ENCODE results near the gene FBXL16.

Gene FBXL16

DNA sequence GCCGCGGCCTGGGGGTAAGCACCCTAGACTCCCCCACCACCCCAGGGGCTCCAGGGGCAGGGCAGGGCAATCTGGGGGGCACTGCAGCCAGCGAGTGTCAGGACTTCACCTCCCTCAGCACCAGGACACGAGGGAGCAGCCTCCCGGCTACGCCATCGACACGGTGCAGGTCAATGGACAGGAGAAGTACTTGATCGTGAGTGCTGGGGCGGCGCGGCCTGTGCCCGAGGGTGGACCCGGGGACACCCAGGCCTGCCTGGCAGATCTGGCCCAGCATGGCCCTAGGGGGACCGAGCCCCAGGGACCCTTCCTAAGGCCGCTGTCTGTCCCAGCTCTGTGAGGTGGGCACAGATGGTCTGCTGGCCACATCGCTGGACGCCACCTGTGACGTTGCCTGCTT, 33.2 kb downstream of the FBXL16 start:
- no peak overlapping the region for H3K27ac ChIP-seq (ENCODE audit: low read depth, low read length)
- no peaks in the 10 kb centered on the region for H3K9me3 ChIP-seq (ENCODE audit: control insufficient read depth in 5 of 5, low read length in 5 of 5)
- no peak overlapping the region for H3K9ac ChIP-seq (ENCODE audit: low read length in 5 of 5)
- peaks cover 0 to 4% (median 0%) of the 10 kb centered on the region in 5 donors for H3K27me3 ChIP-seq (ENCODE audit: control insufficient read depth in 5 of 5, insufficient read depth in 4 of 5, low read length in 5 of 5)
- peaks cover 0 to 52% (median 47%) of the 10 kb centered on the region in 5 donors for H3K36me3 ChIP-seq (ENCODE audit: control insufficient read depth in 5 of 5, insufficient read depth in 5 of 5, low read length in 5 of 5)
- H3K4me3 ChIP-seq (ENCODE audit: low read depth in 1 of 5, low read length in 5 of 5), result no peak overlapping the region
- peaks cover 2 to 37% (median 34%) of the 10 kb centered on the region in 5 donors for H3K4me1 ChIP-seq (ENCODE audit: control insufficient read depth in 5 of 5, insufficient read depth in 5 of 5, low read length in 5 of 5)

DNA sequence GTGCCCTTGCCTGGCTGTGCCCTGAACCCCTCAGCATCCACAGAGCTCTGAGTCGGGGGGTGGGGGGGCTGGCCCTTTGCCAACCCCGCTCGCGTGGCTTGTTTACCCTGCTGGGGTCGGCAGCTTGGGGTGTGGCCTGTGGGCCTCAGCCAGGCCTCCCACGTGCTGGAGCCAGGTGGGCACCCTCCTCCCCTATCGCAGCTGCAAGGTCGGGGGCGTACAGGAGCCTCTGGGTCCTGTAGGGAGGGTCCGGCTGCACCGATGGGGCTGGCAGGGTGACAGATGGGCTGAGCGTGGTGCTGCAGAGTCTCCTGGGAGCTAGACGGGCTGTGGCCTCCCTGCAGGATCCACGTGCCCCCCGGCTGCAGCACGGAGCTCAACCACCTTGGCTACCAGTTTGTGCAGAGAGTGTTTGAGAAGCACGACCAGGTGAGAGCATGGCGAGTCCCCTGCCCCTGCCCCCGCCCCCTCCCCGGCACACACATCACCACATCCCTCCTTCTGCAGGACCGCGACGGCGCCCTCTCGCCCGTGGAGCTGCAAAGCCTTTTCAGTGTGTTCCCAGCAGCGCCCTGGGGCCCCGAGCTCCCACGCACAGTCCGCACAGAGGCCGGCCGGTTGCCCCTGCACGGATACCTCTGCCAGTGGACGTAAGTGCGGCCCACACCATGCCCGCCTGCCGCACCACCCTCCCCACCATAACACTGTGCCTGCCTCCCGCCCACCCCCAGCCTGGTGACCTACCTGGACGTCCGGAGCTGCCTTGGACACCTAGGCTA, 34.1 kb downstream of the FBXL16 start:
- Histone ChIP-seq H3K9ac (ENCODE audit: low read length in 5 of 5) (no peak overlapping the region), H3K4me1 (ENCODE audit: control insufficient read depth in 5 of 5, insufficient read depth in 5 of 5, low read length in 5 of 5) (peaks cover 2 to 40% (median 37%) of the 10 kb centered on the region in 5 donors), H3K36me3 (ENCODE audit: control insufficient read depth in 5 of 5, insufficient read depth in 5 of 5, low read length in 5 of 5) (peaks cover 0 to 52% (median 47%) of the 10 kb centered on the region in 5 donors), H3K4me3 (ENCODE audit: low read depth in 1 of 5, low read length in 5 of 5) (no peak overlapping the region), H3K9me3 (ENCODE audit: control insufficient read depth in 5 of 5, low read length in 5 of 5) (no peaks in the 10 kb centered on the region), H3K27ac (ENCODE audit: low read depth, low read length) (no peak overlapping the region), H3K27me3 (ENCODE audit: control insufficient read depth in 5 of 5, insufficient read depth in 4 of 5, low read length in 5 of 5) (no peaks in the 10 kb centered on the region)

DNA sequence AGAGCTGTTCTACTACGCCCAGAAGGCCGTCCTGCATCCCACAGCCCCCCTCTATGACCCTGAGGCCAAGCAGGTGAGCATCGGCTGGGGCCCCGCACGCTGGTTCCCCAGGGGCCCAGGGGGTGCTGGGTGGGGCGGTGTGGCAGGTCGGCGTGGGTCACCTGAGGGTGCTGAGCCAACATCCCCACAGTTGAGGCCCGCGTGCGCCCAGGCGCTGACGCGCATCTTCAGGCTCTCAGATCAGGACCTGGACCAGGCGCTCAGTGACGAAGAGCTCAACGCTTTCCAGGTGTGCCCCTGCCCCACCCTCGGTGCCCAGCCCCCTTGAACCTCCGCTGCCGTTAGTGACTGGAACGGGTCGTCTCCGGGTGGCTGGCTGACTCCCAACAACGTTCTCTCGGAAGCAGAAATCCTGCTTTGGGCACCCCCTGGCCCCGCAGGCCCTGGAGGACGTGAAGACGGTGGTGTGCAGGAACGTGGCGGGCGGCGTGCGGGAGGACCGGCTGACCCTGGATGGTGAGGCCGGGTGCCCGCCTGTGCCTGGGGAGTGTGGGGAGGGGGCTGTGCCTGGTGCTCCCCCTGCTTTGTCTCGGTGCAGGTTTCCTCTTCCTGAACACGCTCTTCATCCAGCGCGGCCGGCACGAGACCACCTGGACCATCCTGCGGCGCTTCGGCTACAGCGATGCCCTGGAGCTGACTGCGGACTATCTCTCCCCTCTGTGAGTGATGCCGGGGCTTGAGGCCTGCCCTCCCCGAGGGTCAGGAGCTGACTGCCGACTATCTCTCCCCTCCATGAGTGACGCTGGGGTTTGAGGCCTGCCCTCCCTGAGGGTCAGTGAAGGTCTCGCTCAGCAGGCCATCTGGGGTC, 34.9 kb downstream of the FBXL16 start:
- no peak overlapping the region for H3K27ac ChIP-seq (ENCODE audit: low read depth, low read length)
- peaks cover 2 to 34% (median 31%) of the 10 kb centered on the region in 5 donors for H3K4me1 ChIP-seq (ENCODE audit: control insufficient read depth in 5 of 5, insufficient read depth in 5 of 5, low read length in 5 of 5)
- no peaks in the 10 kb centered on the region for H3K9me3 ChIP-seq (ENCODE audit: control insufficient read depth in 5 of 5, low read length in 5 of 5)
- no peaks in the 10 kb centered on the region for H3K27me3 ChIP-seq (ENCODE audit: control insufficient read depth in 5 of 5, insufficient read depth in 4 of 5, low read length in 5 of 5)
- peaks cover 0 to 52% (median 47%) of the 10 kb centered on the region in 5 donors for H3K36me3 ChIP-seq (ENCODE audit: control insufficient read depth in 5 of 5, insufficient read depth in 5 of 5, low read length in 5 of 5)
- no peak overlapping the region for H3K9ac ChIP-seq (ENCODE audit: low read length in 5 of 5)
- no peak overlapping the region for H3K4me3 ChIP-seq (ENCODE audit: low read depth in 1 of 5, low read length in 5 of 5)

DNA sequence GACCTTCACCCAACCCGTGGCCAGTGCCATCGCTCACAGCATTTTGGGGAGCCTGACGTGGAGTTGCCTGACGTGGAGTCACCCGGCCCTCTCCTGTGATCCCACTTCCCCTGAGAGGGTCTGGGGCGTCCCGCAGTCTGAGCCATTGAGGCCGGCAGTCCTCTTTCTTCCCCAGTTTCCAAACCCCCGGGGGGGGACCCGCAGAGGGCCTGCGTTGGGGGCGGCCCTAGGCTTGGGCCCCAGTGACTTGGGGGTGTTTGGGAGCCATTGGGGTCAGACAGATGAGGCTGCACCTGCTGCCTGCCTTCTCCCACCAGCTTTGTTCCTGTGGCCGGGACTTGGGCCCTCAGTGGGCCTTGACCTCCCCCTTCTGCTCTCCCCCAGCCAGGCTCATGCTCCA, 35.9 kb downstream of the FBXL16 start:
- peak overlapping the region in 1 of 5 donors; percentile 80 for H3K4me3 ChIP-seq (ENCODE audit: low read depth in 1 of 5, low read length in 5 of 5)
- H3K27me3 ChIP-seq (ENCODE audit: control insufficient read depth in 5 of 5, insufficient read depth in 4 of 5, low read length in 5 of 5), result no peaks in the 10 kb centered on the region
- peak overlapping the region in 1 of 5 donors; percentile 96 for H3K9ac ChIP-seq (ENCODE audit: low read length in 5 of 5)
- H3K9me3 ChIP-seq (ENCODE audit: control insufficient read depth in 5 of 5, low read length in 5 of 5), result no peaks in the 10 kb centered on the region
- H3K27ac ChIP-seq (ENCODE audit: low read depth, low read length), result no peak overlapping the region
- H3K36me3 ChIP-seq (ENCODE audit: control insufficient read depth in 5 of 5, insufficient read depth in 5 of 5, low read length in 5 of 5), result peaks cover 0 to 52% (median 47%) of the 10 kb centered on the region in 5 donors
- H3K4me1 ChIP-seq (ENCODE audit: control insufficient read depth in 5 of 5, insufficient read depth in 5 of 5, low read length in 5 of 5), result peaks cover 2 to 24% (median 22%) of the 10 kb centered on the region in 5 donors

DNA sequence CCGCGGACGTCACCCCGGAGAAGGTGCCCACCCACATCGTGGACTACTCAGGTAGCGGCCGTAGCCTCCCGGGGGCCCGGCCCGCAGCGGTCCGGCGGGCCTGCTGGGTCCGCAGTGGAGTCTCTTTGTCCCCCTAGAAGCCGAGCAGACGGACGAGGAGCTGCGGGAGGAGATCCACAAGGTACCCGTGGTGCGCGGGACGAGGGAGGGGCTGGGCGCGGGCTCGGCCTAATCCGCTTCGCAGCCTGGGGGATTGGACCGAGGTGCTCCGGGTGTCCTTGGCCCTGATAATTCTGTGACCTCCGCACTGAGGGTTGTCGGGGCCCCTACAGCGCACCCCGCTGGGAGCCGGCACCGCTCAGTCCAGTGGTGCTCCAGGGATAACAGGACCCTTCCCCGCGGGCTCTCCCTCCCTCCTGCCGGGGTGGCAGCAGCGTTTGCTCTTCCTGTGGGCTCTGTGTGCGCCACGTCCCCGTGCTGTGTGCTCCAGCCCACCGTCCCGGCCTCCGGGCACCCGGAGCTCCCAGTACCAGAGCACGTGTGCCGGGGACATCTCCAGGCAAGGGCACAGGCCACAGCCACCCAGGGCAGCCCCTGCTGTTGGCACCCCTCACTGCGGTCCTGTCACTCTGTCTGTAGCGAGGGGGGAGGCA, 37.0 kb downstream of the FBXL16 start:
- Histone ChIP-seq H3K27ac (ENCODE audit: low read depth, low read length) (peak overlapping the region; percentile 62), H3K9me3 (ENCODE audit: control insufficient read depth in 5 of 5, low read length in 5 of 5) (no peaks in the 10 kb centered on the region)

DNA sequence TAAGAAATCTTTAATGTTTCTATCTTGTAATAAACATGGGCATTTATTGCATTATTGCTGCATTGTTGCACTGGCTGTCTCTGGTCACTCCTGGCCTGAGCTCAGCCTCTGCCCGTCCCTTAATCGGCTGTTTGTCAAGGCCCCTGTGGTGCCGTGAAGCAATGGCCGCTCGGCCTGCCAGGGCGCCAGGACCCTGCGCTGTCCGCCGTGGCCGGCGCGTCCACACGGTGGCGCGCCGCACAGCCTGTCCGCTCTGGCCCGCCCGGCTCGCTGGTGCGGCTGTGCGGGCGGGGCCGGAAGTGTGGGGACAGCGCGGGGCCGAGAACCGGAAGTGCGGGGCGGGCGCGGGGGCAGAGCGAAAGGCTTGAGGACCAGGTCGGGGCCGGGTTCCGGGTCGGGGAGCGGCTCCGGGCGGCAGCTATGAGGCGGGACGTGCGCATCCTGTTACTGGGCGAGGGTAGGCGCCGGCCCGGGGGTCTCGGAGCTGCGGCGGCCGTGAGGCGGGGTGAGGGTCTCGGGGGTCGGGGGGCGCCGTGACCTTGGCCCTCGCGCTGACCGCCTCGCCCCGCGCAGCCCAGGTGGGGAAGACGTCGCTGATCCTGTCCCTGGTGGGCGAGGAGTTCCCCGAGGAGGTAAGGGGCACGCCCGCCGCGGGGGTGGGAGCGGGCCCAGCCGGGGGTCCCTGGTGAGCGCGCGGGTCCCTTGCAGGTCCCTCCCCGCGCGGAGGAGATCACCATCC, 37.7 kb downstream of the FBXL16 start, which contains the start of gene RHOT2:
TSS of gene RHOT2 (plus strand) at position 353 of the 739 bp plus-strand sequence. CDS start at position 421, 68 bp downstream.
- Histone ChIP-seq H3K4me3 (ENCODE audit: low read depth in 1 of 5, low read length in 5 of 5) (peak within 1 kb of the TSS; percentile 17 to 80 (median 75)), H3K27ac (ENCODE audit: low read depth, low read length) (peak within 1 kb of the TSS; percentile 62), H3K36me3 (ENCODE audit: control insufficient read depth in 5 of 5, insufficient read depth in 5 of 5, low read length in 5 of 5) (peaks cover 0 to 39% (median 37%) of the 10 kb centered on the region in 5 donors), H3K9ac (ENCODE audit: low read length in 5 of 5) (peak within 1 kb of the TSS; percentile 26 to 96 (median 84)), H3K4me1 (ENCODE audit: control insufficient read depth in 5 of 5, insufficient read depth in 5 of 5, low read length in 5 of 5) (peaks cover 2 to 24% (median 21%) of the 10 kb centered on the region in 5 donors), H3K9me3 (ENCODE audit: control insufficient read depth in 5 of 5, low read length in 5 of 5) (no peaks in the 10 kb centered on the region), H3K27me3 (ENCODE audit: control insufficient read depth in 5 of 5, insufficient read depth in 4 of 5, low read length in 5 of 5) (no peaks in the 10 kb centered on the region)

More for the DNA sequence above, 37.0 kb downstream of the FBXL16 start:
- Histone ChIP-seq H3K4me3 (ENCODE audit: low read depth in 1 of 5, low read length in 5 of 5) (peak overlapping the region in 4 of 5 donors; percentile 67 to 80 (median 76)), H3K9ac (ENCODE audit: low read length in 5 of 5) (peak overlapping the region; percentile 26 to 96 (median 84)), H3K36me3 (ENCODE audit: control insufficient read depth in 5 of 5, insufficient read depth in 5 of 5, low read length in 5 of 5) (peaks cover 0 to 46% (median 44%) of the 10 kb centered on the region in 5 donors), H3K4me1 (ENCODE audit: control insufficient read depth in 5 of 5, insufficient read depth in 5 of 5, low read length in 5 of 5) (peaks cover 2 to 24% (median 21%) of the 10 kb centered on the region in 5 donors), H3K27me3 (ENCODE audit: control insufficient read depth in 5 of 5, insufficient read depth in 4 of 5, low read length in 5 of 5) (no peaks in the 10 kb centered on the region)

DNA sequence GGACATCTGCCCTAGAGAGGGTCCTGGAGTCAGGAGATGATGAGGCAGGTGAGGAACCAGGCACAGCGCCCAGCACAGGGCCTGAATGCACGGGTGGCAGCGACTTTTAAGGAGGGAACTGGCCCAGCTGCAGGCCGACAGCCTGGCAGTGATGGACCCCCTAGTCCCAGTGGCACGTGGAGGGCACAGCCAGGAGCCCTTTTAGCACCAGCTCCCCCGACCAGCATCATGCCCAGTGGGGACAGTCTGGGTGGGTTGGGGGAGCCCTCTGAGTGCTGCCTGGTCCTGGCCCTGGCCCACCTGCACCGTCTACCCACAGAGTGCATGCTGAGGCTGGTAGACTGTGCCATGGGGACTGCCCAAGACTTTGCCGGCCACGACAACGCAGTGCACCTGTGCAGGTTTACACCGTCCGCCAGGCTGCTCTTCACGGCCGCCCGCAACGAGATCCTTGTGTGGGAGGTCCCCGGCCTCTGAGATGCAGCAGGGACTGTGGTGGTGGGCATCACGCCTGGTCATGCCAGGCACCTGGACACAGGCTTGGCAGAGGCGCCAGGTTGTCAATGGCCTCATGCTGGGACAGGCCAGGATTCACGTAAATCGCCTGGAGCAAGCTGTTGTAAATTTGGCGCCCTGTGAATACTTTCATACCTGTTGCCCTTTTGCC, 38.4 kb downstream of the FBXL16 start:
- Histone ChIP-seq H3K36me3 (ENCODE audit: control insufficient read depth in 5 of 5, insufficient read depth in 5 of 5, low read length in 5 of 5) (peaks cover 0 to 32% (median 30%) of the 10 kb centered on the region in 5 donors), H3K4me1 (ENCODE audit: control insufficient read depth in 5 of 5, insufficient read depth in 5 of 5, low read length in 5 of 5) (peaks cover 2 to 24% (median 21%) of the 10 kb centered on the region in 5 donors), H3K27ac (ENCODE audit: low read depth, low read length) (peak overlapping the region; percentile 62), H3K9ac (ENCODE audit: low read length in 5 of 5) (peak overlapping the region in 4 of 5 donors; percentile 10 to 85 (median 68)), H3K9me3 (ENCODE audit: control insufficient read depth in 5 of 5, low read length in 5 of 5) (no peaks in the 10 kb centered on the region), H3K27me3 (ENCODE audit: control insufficient read depth in 5 of 5, insufficient read depth in 4 of 5, low read length in 5 of 5) (no peaks in the 10 kb centered on the region), H3K4me3 (ENCODE audit: low read depth in 1 of 5, low read length in 5 of 5) (peak overlapping the region; percentile 17 to 80 (median 44))

DNA sequence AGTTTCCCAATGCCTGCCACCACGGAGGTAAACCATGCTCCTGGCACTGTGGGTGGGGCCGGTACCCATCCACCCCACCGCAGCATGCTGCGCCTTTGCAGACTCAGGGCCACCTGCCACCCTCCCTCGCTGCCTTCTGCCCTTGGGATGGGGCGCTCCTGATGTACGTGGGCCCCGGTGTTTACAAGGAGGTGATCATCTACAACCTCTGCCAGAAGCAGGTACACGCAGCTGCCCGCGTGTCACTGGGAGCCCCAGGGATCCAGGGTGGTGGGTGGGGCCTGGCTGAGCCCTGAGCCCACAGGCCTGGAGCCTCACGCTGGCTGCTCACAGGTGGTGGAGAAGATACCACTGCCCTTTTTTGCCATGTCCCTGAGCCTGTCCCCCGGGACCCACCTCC, 39.0 kb downstream of the FBXL16 start:
- peaks cover 2 to 26% (median 21%) of the 10 kb centered on the region in 5 donors for H3K4me1 ChIP-seq (ENCODE audit: control insufficient read depth in 5 of 5, insufficient read depth in 5 of 5, low read length in 5 of 5)
- no peak overlapping the region for H3K4me3 ChIP-seq (ENCODE audit: low read depth in 1 of 5, low read length in 5 of 5)
- H3K9me3 ChIP-seq (ENCODE audit: control insufficient read depth in 5 of 5, low read length in 5 of 5), result no peaks in the 10 kb centered on the region
- no peaks in the 10 kb centered on the region for H3K27me3 ChIP-seq (ENCODE audit: control insufficient read depth in 5 of 5, insufficient read depth in 4 of 5, low read length in 5 of 5)
- H3K36me3 ChIP-seq (ENCODE audit: control insufficient read depth in 5 of 5, insufficient read depth in 5 of 5, low read length in 5 of 5), result peaks cover 0 to 25% (median 24%) of the 10 kb centered on the region in 5 donors
- H3K27ac ChIP-seq (ENCODE audit: low read depth, low read length), result no peak overlapping the region
- H3K9ac ChIP-seq (ENCODE audit: low read length in 5 of 5), result no peak overlapping the region

Measured in subcutaneous abdominal adipose tissue (tissue), 5 donors.